HEK293 (cell line): Measurements from ENCODE around the gene EXOC7.

Experiments used
- CTCF ChIP-seq: fragments of 450-650 bp; formaldehyde crosslinking; IDR thresholded peaks from 2 replicates; pipeline ENCODE4 v1.5.1; 2016; ENCODE audit warnings: missing biosample characterization, missing genetic modification characterization
- ELK4 ChIP-seq: IDR thresholded peaks from 2 replicates; pipeline ENCODE4 v1.6.1; 2011; ENCODE audit warnings: mild to moderate bottlenecking, low read depth, low read length, borderline replicate concordance
- KLF8 ChIP-seq: fragments of 450-650 bp; formaldehyde crosslinking; IDR thresholded peaks from 2 replicates; pipeline ENCODE4 v1.5.1; 2016; ENCODE audit warnings: missing biosample characterization, missing genetic modification characterization
- PRDM2 ChIP-seq: fragments of 450-650 bp; formaldehyde crosslinking; IDR thresholded peaks from 2 replicates; pipeline ENCODE4 v1.5.1; 2016; ENCODE audit warnings: missing biosample characterization, missing genetic modification characterization, borderline replicate concordance
- ZBTB11 ChIP-seq: fragments of 450-650 bp; formaldehyde crosslinking; conservative IDR thresholded peaks from 2 replicates; pipeline ENCODE4 v1.5.1; 2016; ENCODE audit warnings: low read depth, missing biosample characterization, missing genetic modification characterization
- ZBTB48 ChIP-seq: fragments of 450-650 bp; formaldehyde crosslinking; IDR thresholded peaks from 2 replicates; pipeline ENCODE4 v1.5.1; 2016; ENCODE audit warnings: missing biosample characterization, missing genetic modification characterization
- ZFP3 ChIP-seq: fragments of 450-650 bp; formaldehyde crosslinking; IDR thresholded peaks from 2 replicates; pipeline ENCODE4 v1.5.1; 2016; ENCODE audit warnings: low read depth, missing biosample characterization, missing genetic modification characterization
- ZFP37 ChIP-seq: fragments of 450-650 bp; formaldehyde crosslinking; IDR thresholded peaks from 2 replicates; pipeline ENCODE4 v1.5.1; 2016; ENCODE audit warnings: missing biosample characterization, missing genetic modification characterization
- ZNF10 ChIP-seq: fragments of 450-650 bp; formaldehyde crosslinking; IDR thresholded peaks from 2 replicates; pipeline ENCODE4 v1.5.1; 2017; ENCODE audit warnings: missing biosample characterization, missing genetic modification characterization
- ZNF404 ChIP-seq: fragments of 450-650 bp; formaldehyde crosslinking; IDR thresholded peaks from 2 replicates; pipeline ENCODE4 v1.5.1; 2017; ENCODE audit warnings: missing biosample characterization, missing genetic modification characterization
- ZNF785 ChIP-seq: fragments of 450-650 bp; formaldehyde crosslinking; IDR thresholded peaks from 2 replicates; pipeline ENCODE4 v1.5.1; 2016; ENCODE audit warnings: missing biosample characterization, missing genetic modification characterization
- ZXDB ChIP-seq: fragments of 450-650 bp; formaldehyde crosslinking; IDR thresholded peaks from 2 replicates; pipeline ENCODE4 v1.5.1; 2016; ENCODE audit warnings: missing biosample characterization, missing genetic modification characterization

GRCh38 chr17:76121932-76122430 lies 18.4 kb upstream of the EXOC7 start:
- TF ChIP-seq ZNF404 (tag by site-specific recombination): no peak
- TF ChIP-seq ZNF10 (tag by site-specific recombination): no peak
- no peak for TF ChIP-seq ZBTB11 (tag by site-specific recombination)
- no peak for TF ChIP-seq CTCF (tag by site-specific recombination)
- TF ChIP-seq ZFP37 (tag by site-specific recombination): no peak
- TF ChIP-seq ZXDB (tag by site-specific recombination): no peak
- TF ChIP-seq ZBTB48 (tag by site-specific recombination): no peak
- TF ChIP-seq ELK4: no peak
- TF ChIP-seq ZFP3: no peak
- TF ChIP-seq ZNF785 (tag by site-specific recombination): no peak
- no peak for TF ChIP-seq KLF8 (tag by site-specific recombination)
- no peak for TF ChIP-seq PRDM2 (tag by site-specific recombination)
